SHP77 (cell line): Measurements from ENCODE around the gene UMPS.
"Not testable (repeated sequence)": the region's sequence is repeated elsewhere in the genome, so short reads cannot be mapped to it uniquely, and the experiment has no call there.

ENCODE experiments used
- DNase-seq, 2 experiments: peaks; one replicate each; lab custom pipeline; 2025; lab: John Stamatoyannopoulos, UW

UMPS gene

DNA sequence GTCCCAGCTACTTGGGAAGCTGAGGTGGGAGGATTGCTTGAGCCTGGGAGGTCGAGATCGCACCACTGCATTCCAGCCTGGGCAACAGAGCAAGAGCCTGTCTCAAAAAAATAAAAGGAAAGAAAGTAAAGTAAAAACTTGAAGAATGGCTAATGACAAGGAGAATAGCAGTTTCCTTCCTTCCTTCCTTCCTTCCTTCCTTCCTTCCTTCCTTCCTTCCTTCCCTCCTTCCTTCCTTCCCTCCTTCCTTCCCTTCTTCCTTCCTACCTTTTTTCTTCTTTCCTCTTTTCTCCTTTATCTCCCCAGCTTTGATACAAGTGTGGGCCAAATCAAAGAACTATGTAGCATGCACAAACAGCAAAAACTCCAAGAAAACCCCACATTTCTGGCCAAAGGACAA is 23.0 kb upstream of the UMPS start:
- DNase-seq = not testable (repeated sequence)

DNA sequence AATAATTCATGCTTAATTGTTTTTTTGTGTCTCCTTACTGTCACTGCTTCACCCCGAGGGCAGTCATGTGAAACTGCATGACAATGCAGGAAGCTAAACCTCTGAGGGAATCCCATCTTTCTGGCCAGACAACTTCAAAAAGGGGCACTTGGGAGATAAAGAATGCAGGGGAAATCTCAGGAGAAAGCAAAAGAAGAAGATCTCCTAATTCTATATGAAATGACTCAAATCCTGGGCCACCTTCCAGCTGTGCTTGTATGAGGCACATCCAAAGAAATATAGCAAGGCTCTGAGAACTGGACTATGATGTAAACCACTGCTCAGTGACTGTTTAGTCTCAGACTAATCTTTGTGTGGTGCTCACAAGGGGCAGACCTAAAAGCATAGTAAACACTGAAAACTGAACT is 22.6 kb upstream of the UMPS start:
- no peak for DNase-seq

DNA sequence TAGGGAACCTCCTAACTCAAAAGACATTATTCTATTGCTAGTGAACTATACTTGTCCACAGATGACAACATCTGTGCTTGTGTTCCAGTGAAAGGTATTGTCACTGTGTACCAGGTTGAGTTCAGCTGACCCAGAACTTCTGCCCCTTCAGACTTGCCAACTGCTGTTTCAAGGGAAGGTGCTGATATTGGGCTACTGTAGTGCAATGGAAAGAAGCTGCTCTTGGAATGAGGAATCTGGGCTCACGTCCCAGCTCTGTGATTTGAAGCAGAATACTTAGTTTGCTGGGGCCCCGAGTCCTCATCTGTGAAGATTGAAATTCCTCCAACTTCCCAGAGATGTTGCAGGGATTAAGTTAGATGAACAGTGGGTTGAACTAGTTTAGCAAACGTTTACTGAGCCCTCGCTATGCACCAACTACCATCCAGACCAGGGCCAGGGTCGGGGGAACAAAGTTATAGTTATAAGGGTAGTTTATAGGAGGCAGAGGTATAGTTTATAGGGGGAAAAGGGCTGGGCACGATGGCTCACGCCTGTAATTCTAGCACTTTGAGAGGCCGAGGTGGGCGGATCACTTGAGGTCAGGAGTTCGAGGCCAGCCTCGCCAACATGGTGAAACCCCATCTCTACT is 15.9 kb upstream of the UMPS start:
- DNase-seq = no peak

DNA sequence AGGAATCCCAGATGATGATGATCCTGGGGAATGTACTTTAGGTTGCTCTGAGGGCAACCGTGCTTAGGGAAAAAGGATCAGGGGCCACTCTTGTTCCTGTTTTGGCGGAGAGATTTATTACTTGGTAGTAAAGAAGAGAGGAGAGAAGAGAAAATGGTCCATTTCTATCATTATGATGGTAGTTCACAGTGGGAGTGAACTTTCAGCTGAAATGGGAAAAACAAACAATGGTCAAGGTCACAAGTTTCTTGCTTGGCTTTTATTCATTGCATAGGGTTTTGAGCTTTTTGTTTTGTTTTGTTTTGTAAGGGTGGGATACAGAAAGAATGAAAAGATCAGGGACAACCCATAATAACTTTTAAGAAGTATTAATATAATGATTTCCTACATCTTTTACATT is 7.7 kb upstream of the UMPS start:
- DNase-seq = no peak

- no peak for DNase-seq
Measured at GRCh38 chr3:124730941-124731297, 667 bp downstream of the UMPS start.

DNA sequence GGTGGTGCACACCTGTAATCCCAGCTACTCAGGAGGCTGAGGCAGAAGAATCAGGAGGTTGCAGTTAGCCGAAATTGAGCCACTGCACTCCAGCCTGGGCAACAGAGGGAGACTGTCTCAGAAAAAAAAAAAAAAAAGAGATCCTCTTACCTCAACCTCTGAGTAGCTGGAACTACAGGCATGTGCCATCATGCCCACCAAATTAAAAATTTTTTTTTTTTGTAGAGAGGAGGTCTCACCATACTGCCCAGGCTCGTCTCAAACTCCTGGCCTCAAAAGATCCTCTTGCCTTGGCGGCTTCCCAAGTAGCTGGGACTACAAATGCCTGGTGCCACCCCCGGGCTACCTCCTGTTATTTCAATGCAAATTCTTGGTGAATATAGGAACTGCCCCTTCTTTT is 1.5 kb downstream of the UMPS start:
- DNase-seq = no peak

- no peak for DNase-seq
Measured at GRCh38 chr3:124741027-124741426, 10.8 kb downstream of the UMPS start.

DNA sequence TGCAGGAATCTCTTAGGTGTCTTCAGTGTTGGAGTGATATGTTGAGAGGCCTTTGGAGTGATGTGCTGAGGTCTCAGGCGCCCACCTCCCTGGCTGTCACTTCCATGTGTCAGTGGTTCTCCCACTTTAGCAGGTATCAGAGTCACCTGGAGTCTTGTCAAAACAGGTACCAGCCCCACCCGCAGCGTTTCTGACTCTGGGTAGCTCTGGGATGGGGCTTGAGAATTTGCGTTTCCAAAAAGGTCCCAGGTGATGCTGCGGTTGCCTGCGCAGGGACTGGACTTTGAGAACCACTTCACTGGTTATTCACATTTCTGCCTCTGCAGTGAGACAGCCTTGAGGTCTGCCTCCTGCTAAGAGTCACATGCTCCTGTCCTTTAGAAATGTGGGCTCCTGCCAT is 15.5 kb downstream of the UMPS start:
- no peak for DNase-seq

DNA sequence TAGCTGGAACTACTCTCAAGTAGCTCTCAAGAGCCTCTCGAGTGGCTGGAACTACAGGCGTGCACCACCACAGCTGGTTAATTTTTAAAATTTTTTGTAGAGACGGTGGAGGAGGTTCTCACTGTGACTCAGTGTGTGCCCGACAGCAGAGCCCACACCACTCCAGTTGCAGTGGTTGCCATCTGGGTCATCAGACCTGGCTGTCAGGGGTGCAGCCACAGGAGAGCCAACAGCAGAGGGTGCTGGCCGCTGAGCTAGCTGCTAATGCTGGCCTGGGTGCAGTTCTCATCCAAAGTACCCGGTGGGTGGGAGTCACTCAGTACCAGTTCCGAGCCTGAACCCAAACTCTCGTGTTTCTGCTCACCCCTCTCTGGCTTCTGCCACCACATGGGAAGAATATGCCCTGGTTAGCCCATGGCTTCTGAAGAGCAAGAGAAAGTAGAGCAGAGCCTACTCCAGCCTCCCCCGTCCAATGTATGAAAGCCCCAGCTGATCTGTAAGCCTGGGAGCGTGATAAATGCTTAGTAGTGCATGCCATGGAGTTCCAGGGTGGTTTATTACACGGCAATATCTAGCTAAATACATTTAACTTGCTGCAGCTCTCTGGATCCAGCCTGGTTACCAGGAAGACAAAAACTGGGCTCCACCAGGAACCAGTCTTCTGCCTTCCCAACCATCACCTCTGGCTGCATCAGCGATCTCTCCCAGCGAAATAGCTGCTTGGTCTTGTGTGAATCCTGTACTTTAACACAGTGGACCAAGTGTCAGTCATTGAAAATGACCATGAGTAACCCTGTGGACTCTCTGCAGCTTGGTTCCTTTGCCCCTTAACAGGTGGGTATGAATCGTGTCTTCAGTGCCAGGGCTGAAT is 17.1 kb downstream of the UMPS start:
- no peak for DNase-seq

DNA sequence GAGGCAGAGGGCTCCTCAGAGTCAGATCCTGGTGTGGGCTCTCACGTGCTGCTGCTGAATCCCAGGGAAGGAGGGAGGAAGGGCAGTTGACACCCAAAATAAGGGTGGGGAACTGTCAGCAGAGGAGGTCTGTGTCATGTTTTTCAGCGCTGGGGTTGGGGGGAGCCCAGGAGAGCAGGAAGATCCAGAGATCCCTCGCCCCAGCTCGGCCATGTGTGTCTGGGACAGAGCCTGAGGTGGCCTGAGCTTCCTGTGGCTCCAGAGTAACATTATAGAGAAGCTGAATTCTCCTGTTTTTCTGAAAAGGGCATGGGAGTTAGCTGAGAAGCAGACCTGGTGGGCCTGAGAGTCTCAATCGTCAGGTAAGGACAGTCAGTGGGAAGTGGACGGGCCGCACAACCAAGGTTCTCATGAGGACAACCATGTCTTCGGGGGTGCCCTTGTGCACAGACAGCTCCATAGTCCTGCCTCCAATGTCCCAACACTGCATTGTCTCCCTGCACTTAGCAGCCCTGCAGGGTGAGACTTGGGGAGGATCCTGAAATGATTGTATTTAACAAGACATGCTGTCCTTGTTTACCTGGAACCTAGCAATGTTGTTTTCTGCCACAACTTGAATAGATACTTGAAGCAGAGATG is 18.4 kb downstream of the UMPS start:
- DNase-seq = no peak

DNA sequence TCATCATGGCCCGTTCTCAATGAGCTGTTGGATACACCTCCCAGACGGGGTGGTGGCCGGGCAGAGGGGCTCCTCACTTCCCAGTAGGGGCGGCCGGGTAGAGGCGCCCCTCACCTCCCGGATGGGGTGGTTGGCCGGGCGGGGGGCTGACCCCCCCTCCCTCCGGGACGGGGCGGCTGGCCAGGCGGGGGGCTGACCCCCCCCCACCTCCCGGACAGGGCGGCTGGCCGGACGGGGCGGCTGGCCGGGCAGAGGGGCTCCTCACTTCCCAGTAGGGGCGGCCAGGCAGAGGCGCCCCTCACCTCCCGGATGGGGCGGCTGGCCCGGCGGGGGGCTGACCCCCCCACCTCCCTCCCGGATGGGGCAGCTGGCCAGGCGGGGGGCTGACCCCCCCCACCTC is 19.6 kb downstream of the UMPS start:
- not testable (repeated sequence) for DNase-seq

DNA sequence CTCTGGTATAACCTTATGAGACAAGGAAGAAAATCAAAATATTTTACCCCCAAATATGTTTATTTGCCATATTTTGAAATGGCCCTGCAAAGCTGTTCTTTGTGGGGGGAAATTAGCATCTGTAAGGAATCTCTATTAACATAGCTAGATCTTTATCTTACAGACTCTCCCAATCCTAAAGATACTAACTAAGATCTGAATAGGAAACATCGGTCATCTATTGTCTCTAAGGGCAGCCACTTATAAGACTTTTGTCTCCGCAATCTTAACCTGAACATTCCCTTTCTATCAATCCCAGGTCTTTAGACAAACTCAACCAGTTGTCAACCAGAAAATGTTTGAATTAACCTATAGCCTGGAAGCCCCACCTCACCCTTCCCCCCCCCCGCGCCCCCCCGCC is 21.2 kb downstream of the UMPS start:
- no peak for DNase-seq

- DNase-seq = no peak
Measured at GRCh38 chr3:124752051-124752450, 21.8 kb downstream of the UMPS start.

GRCh38 chr3:124757926-124758325 is 27.7 kb downstream of the UMPS start:
- not testable (repeated sequence) for DNase-seq

DNA sequence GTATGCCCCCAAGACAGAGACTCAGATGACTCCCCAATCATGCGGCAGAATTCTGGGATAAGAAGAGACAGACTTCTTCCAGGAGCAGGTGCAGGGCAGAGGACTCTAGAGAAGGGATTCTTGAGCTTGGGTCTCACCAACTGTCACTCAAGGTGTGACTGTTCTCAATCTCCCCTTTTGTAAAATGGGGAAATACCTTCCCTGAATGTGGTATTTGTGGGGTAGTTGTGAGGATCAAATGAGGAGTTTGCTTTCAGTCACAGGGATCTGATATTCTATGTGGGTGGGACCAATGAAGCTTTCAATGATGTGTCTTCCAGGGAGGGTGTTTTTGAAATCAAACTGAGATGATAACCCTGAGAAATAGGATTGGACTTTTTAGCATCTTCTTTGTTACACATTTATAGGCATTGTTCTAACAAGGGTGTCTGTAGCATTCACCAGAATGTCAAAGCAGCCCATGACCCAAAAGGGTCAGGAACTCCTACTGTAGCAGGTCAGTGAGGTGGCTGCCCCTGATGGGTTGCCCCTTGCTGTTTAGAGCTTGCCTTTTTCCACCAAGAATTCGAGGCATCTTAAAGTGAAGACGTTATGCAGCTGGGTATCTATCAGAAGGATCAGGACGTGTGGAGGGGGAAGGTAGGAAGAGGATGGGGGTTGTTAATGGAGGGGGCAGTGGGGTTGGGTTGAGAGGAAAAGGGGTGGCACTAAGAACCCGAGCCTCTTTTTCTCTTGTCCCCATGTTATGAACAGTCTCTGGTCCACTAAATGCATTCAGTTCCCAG is 28.8 kb downstream of the UMPS start:
- no peak for DNase-seq

DNA sequence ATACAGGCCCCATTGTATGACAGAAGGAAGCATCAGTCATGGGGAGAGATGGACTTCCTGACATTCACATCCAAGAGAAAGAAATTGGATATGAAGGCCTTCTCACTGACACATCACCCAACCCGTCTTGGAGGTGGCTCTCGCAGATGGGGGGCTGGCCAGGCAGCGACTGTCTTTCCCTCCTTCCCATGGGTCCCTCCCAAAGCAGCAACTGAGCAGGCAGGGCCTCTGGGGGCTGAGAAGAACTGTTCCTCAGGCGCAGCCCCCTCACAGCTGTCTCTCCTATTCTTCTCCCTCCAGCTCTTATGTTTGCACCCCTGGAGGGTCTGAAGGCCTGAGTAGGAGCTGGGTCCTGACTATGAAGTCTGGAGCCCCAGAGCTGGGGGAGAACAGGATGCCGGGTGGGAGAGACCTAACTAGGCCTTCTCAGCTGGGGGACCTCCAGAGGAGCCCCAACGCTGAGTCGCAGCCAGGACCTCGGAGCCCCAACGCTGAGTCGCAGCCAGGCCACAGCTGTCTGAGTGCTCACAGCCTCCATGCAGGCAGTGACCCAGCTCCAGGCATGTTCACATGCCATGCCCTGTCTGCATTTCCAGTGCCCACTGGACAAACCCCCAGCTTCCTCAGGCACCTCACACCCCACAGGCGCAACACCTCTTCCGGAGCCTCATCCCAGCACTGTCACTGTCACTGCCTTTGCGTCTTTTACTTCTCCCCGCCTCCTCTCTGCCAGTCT is 29.6 kb downstream of the UMPS start:
- DNase-seq = no peak

GRCh38 chr3:124760601-124761000 is 30.3 kb downstream of the UMPS start:
- peak in 1 of 2 experiments; percentile 34 for DNase-seq

- DNase-seq = peak; percentile 46 to 65
Measured at GRCh38 chr3:124761250-124761796, 31.1 kb downstream of the UMPS start.

- DNase-seq = no peak
Measured at GRCh38 chr3:124761935-124762660, 31.8 kb downstream of the UMPS start.

GRCh38 chr3:124762661-124763011 is 32.4 kb downstream of the UMPS start:
- DNase-seq = no peak

- DNase-seq = no peak
Measured at GRCh38 chr3:124763206-124763605, 33.0 kb downstream of the UMPS start.
